Measurements from ENCODE around the gene ATXN10. TPM values are rescaled to one million over a fixed set of nuclear protein-coding genes. Genes with fewer than 3 reads are reported as not detected.

ATXN10 gene
- total and polyA plus RNA-seq, 2 experiments from 2014 or later: 99.0 to 163 TPM

- ATAC-seq (peak; percentile 10), DNase-seq (ENCODE audit: low spot score) (peak; percentile 26)
- no peak overlapping the region; the same call in 1 of the 2 replicates for H3K4me3 ChIP-seq
- H3K79me2 ChIP-seq (replicated peaks; ENCODE audit: insufficient read depth): no peaks in the 10 kb centered on the region
- H3F3A ChIP-seq (replicated peaks; ENCODE audit: low read depth): peaks cover 8% of the 10 kb centered on the region; the same call in 1 of the 2 replicates
- Mint-ChIP-seq H3K27ac (no peak overlapping the region), H3K9me3 (no peaks in the 10 kb centered on the region; the same call in 2 of the 3 replicates), H3K36me3 (ENCODE audit: low read depth) (no peaks in the 10 kb centered on the region), H3K4me3 (no peak overlapping the region), H3K4me1 (peaks cover 53% of the 10 kb centered on the region), H3K27me3 (ENCODE audit: insufficient read depth, low read depth, poor library complexity) (peaks cover 22% of the 10 kb centered on the region)
- TF ChIP-seq NANOG (IDR thresholded peaks at IDR 0.05; ENCODE audit: borderline replicate concordance) (no peak), STAT1 (IDR thresholded peaks at IDR 0.05; ENCODE audit: unreplicated experiment) (no peak), ZNF331 (CRISPR knock-in tag; IDR thresholded peaks at IDR 0.05; ENCODE audit: low read depth) (no peak), POLR2AphosphoS5 (IDR thresholded peaks at IDR 0.05; ENCODE audit: low read depth) (no peak), JUNB (IDR thresholded peaks at IDR 0.05; ENCODE audit: unreplicated experiment) (no peak), CREB1 (CRISPR knock-in tag; IDR thresholded peaks at IDR 0.05; ENCODE audit: low read depth) (no peak)
- H3K27ac ChIP-seq (ENCODE audit: low read depth): no peak overlapping the region
- H4K20me1 ChIP-seq (replicated peaks; ENCODE audit: insufficient read depth): no peaks in the 10 kb centered on the region
- H3K27me3 ChIP-seq (ENCODE audit: insufficient read depth): no peaks in the 10 kb centered on the region
- no peaks in the 10 kb centered on the region for H3K36me3 ChIP-seq (ENCODE audit: insufficient read depth)
- H3K9me2 ChIP-seq (ENCODE audit: insufficient read depth): no peaks in the 10 kb centered on the region
- peak overlapping the region; percentile 90 for H2AFZ ChIP-seq
- H3K4me2 ChIP-seq: peak overlapping the region; percentile 56; the same call in 1 of the 2 replicates
- peaks cover 47% of the 10 kb centered on the region for H3K4me1 ChIP-seq (ENCODE audit: insufficient read depth)
Measured at GRCh38 chr22:45632791-45633515, 38.7 kb upstream of the ATXN10 start.

GRCh38 chr22:45636683-45637082, 35.0 kb upstream of the ATXN10 start:
- no peak overlapping the region for H3K27ac Mint-ChIP-seq
- H3K27me3 Mint-ChIP-seq (ENCODE audit: insufficient read depth, low read depth, poor library complexity): peaks cover 13% of the 10 kb centered on the region
- ATAC-seq (no peak), DNase-seq (ENCODE audit: low spot score) (no peak)
- Histone ChIP-seq H4K20me1 (replicated peaks; ENCODE audit: insufficient read depth) (no peaks in the 10 kb centered on the region), H3K79me2 (replicated peaks; ENCODE audit: insufficient read depth) (no peaks in the 10 kb centered on the region), H3K27ac (ENCODE audit: low read depth) (no peak overlapping the region), H3K36me3 (ENCODE audit: insufficient read depth) (no peaks in the 10 kb centered on the region), H3F3A (replicated peaks; ENCODE audit: low read depth) (no peaks in the 10 kb centered on the region), H3K4me2 (no peak overlapping the region), H3K9me2 (ENCODE audit: insufficient read depth) (no peaks in the 10 kb centered on the region), H3K4me3 (no peak overlapping the region), H2AFZ (no peak overlapping the region; the same call in 1 of the 2 replicates), H3K4me1 (ENCODE audit: insufficient read depth) (peaks cover 16% of the 10 kb centered on the region), H3K27me3 (ENCODE audit: insufficient read depth) (no peaks in the 10 kb centered on the region)
- H3K9me3 Mint-ChIP-seq: no peaks in the 10 kb centered on the region
- H3K36me3 Mint-ChIP-seq (ENCODE audit: low read depth): no peaks in the 10 kb centered on the region
- peaks cover 31% of the 10 kb centered on the region for H3K4me1 Mint-ChIP-seq
- no peak for TF ChIP-seq NANOG (IDR thresholded peaks at IDR 0.05; ENCODE audit: borderline replicate concordance)
- TF ChIP-seq EZH2 (IDR thresholded peaks at IDR 0.05; ENCODE audit: low read depth, unreplicated experiment): no peak
- no peak for TF ChIP-seq ETS1 (IDR thresholded peaks at IDR 0.05)
- TF ChIP-seq ZNF462 (CRISPR knock-in tag; IDR thresholded peaks at IDR 0.05): no peak
- TF ChIP-seq ZNF114 (CRISPR knock-in tag; IDR thresholded peaks at IDR 0.05): no peak
- no peak for TF ChIP-seq REST (IDR thresholded peaks at IDR 0.05; ENCODE audit: unreplicated experiment)
- no peak for TF ChIP-seq STAT1 (IDR thresholded peaks at IDR 0.05; ENCODE audit: unreplicated experiment)
- no peak overlapping the region for H3K4me3 Mint-ChIP-seq

Measured in GM23338 (cell line).